ENCODE data around the gene PLXND1. TPM values are rescaled to one million over a fixed set of nuclear protein-coding genes. Genes with fewer than 3 reads are reported as not detected.

The PLXND1 gene
- total and polyA plus RNA-seq, 2 donors (not counting 1 experiment from before 2014, with no cell fraction given) = 89.6 to 109 TPM

DNA sequence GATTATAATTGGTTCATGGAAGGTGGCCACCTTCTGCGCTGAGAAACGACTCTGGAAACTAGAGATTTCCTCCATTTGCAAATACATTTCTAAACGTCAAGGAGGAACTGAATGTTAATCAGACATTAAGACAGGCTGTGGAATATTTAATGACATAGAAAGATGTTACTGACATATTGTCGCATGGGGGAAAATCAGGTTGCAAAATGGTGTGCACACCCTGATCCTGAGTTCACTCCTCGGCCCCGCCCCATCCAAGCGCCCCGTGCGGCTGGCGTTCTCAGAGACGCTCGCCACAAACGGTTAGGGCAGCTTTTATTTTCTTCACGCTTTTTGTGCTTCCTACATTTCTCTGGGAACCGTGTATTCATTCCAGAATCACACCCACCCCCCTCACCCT is 52.8 kb downstream of the PLXND1 start:
- H3K4me1 ChIP-seq (ENCODE audit: control insufficient read depth, extremely low read depth, insufficient read depth, low read length) = peaks cover 24% of the 10 kb centered on the region
- no peak overlapping the region for H3K4me2 ChIP-seq (ENCODE audit: extremely low read depth, insufficient read depth, low read length)
- H3K36me3 ChIP-seq (ENCODE audit: control insufficient read depth, insufficient read depth, low read length) = peaks cover 18% of the 10 kb centered on the region
- H3K79me2 ChIP-seq (ENCODE audit: control insufficient read depth, insufficient read depth, low read length) = no peaks in the 10 kb centered on the region
- no peak for TF ChIP-seq EZH2 (IDR thresholded peaks at IDR 0.05; ENCODE audit: low read length, missing control alignments)
- TF ChIP-seq, protein P1, sequence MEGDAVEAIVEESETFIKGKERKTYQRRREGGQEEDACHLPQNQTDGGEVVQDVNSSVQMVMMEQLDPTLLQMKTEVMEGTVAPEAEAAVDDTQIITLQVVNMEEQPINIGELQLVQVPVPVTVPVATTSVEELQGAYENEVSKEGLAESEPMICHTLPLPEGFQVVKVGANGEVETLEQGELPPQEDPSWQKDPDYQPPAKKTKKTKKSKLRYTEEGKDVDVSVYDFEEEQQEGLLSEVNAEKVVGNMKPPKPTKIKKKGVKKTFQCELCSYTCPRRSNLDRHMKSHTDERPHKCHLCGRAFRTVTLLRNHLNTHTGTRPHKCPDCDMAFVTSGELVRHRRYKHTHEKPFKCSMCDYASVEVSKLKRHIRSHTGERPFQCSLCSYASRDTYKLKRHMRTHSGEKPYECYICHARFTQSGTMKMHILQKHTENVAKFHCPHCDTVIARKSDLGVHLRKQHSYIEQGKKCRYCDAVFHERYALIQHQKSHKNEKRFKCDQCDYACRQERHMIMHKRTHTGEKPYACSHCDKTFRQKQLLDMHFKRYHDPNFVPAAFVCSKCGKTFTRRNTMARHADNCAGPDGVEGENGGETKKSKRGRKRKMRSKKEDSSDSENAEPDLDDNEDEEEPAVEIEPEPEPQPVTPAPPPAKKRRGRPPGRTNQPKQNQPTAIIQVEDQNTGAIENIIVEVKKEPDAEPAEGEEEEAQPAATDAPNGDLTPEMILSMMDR (conservative IDR thresholded peaks at IDR 0.05 in 1 of 2, IDR thresholded peaks at IDR 0.05 in 1 of 2; ENCODE audit: low read depth in 1 of 2, low read length in 2 of 2) = no peak
- no peaks in the 10 kb centered on the region for H3K27me3 ChIP-seq (ENCODE audit: control insufficient read depth, insufficient read depth, low read length)
- no peak overlapping the region for H3K9ac ChIP-seq (ENCODE audit: insufficient read depth, low read length)
- no peaks in the 10 kb centered on the region for H4K20me1 ChIP-seq (ENCODE audit: control insufficient read depth, extremely low read depth, insufficient read depth, low read length)
- H3K9me3 ChIP-seq (ENCODE audit: control insufficient read depth, insufficient read depth, low read depth, low read length) = no peaks in the 10 kb centered on the region
- H3K27ac ChIP-seq (ENCODE audit: insufficient read depth, low read length) = no peak overlapping the region
- H3K4me3 ChIP-seq (replicated peaks in 1 of 4; ENCODE audit: control extremely low read depth in 1 of 4, insufficient read depth in 1 of 4, low read depth in 3 of 4, low read length in 4 of 4) = no peak overlapping the region
- DNase-seq (ENCODE audit: low read depth in 2 of 2) = no peak
- H2AFZ ChIP-seq (ENCODE audit: low read length) = no peak overlapping the region

DNA sequence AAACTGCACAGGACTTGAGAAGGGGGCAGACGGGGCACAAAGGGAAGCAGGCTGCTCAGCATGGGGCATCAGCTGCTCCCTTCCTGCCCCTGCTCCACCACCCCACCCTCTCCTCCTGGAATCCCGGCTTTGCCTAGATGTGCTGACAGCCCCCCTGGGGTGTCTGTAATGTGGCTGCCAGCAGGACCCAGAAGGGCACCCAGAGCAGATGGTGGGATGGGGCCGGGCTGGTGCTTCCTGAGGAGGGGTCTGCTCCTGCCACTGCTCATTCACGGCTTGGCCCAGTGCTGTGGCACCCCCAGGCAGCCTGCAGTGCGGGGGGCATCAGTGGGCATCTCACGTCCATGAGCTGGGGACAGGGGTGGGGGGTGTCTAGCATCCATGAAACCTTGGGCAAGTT is 53.3 kb downstream of the PLXND1 start:
- Histone ChIP-seq H3K9ac (ENCODE audit: insufficient read depth, low read length) (no peak overlapping the region), H3K4me2 (ENCODE audit: extremely low read depth, insufficient read depth, low read length) (no peak overlapping the region), H3K27me3 (ENCODE audit: control insufficient read depth, insufficient read depth, low read length) (no peaks in the 10 kb centered on the region), H3K9me3 (ENCODE audit: control insufficient read depth, insufficient read depth, low read depth, low read length) (no peaks in the 10 kb centered on the region), H3K4me1 (ENCODE audit: control insufficient read depth, extremely low read depth, insufficient read depth, low read length) (peaks cover 19% of the 10 kb centered on the region), H3K36me3 (ENCODE audit: control insufficient read depth, insufficient read depth, low read length) (peaks cover 18% of the 10 kb centered on the region), H2AFZ (ENCODE audit: low read length) (no peak overlapping the region), H4K20me1 (ENCODE audit: control insufficient read depth, extremely low read depth, insufficient read depth, low read length) (no peaks in the 10 kb centered on the region), H3K79me2 (ENCODE audit: control insufficient read depth, insufficient read depth, low read length) (no peaks in the 10 kb centered on the region), H3K27ac (ENCODE audit: insufficient read depth, low read length) (no peak overlapping the region), H3K4me3 (replicated peaks in 1 of 4; ENCODE audit: control extremely low read depth in 1 of 4, insufficient read depth in 1 of 4, low read depth in 3 of 4, low read length in 4 of 4) (no peak overlapping the region)
- DNase-seq (ENCODE audit: low read depth in 2 of 2) = no peak
- no peak for TF ChIP-seq EZH2 (IDR thresholded peaks at IDR 0.05; ENCODE audit: low read length, missing control alignments)
- TF ChIP-seq, protein P1 (conservative IDR thresholded peaks at IDR 0.05 in 1 of 2, IDR thresholded peaks at IDR 0.05 in 1 of 2; ENCODE audit: low read depth in 1 of 2, low read length in 2 of 2) = no peak

DNA sequence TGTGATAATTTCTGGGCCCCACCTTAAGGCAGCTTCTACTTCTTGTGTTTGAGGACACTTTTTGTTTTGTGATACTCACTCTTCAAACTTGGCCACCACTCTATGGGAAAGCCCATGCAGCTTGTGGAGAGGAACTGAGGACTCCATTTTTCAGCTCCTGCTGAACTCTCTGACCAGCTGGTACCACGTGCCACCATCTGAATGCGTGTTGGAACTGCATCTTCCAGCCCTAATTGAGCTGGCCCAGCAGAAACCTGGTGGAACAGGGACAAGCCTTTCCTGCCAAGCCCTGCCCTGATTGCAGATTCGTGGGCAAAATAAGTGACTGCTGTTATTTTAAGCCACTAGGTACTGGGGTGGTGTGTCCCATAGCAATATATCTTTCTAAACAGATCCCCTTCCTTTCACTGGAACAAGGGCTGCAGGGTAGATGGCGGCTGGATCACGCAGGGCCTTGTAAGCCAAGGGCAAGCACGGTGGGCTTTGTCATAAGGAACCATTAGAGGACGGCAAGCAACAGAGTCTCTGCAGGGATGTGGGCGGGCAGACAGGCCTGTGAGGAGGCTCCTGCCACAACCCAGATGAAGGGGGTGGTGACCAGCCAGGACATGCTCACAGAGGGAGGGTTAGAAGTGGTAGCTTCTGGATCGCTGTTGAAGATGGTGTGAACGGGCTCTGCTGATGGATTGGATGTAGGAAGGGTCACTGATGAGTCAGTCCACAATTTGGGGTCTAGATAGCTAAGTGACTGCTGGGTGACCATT is 54.0 kb downstream of the PLXND1 start:
- peaks cover 14% of the 10 kb centered on the region for H3K4me1 ChIP-seq (ENCODE audit: control insufficient read depth, extremely low read depth, insufficient read depth, low read length)
- DNase-seq (ENCODE audit: low read depth in 2 of 2) = no peak
- no peak overlapping the region for H3K27ac ChIP-seq (ENCODE audit: insufficient read depth, low read length)
- no peak overlapping the region for H3K4me3 ChIP-seq (replicated peaks in 1 of 4; ENCODE audit: control extremely low read depth in 1 of 4, insufficient read depth in 1 of 4, low read depth in 3 of 4, low read length in 4 of 4)
- no peak overlapping the region for H3K4me2 ChIP-seq (ENCODE audit: extremely low read depth, insufficient read depth, low read length)
- H3K9me3 ChIP-seq (ENCODE audit: control insufficient read depth, insufficient read depth, low read depth, low read length) = no peaks in the 10 kb centered on the region
- TF ChIP-seq, protein P1 (conservative IDR thresholded peaks at IDR 0.05 in 1 of 2, IDR thresholded peaks at IDR 0.05 in 1 of 2; ENCODE audit: low read depth in 1 of 2, low read length in 2 of 2) = no peak
- no peak for TF ChIP-seq EZH2 (IDR thresholded peaks at IDR 0.05; ENCODE audit: low read length, missing control alignments)
- no peaks in the 10 kb centered on the region for H3K79me2 ChIP-seq (ENCODE audit: control insufficient read depth, insufficient read depth, low read length)
- H3K27me3 ChIP-seq (ENCODE audit: control insufficient read depth, insufficient read depth, low read length) = no peaks in the 10 kb centered on the region
- no peaks in the 10 kb centered on the region for H4K20me1 ChIP-seq (ENCODE audit: control insufficient read depth, extremely low read depth, insufficient read depth, low read length)
- no peak overlapping the region for H3K9ac ChIP-seq (ENCODE audit: insufficient read depth, low read length)
- no peak overlapping the region for H2AFZ ChIP-seq (ENCODE audit: low read length)
- H3K36me3 ChIP-seq (ENCODE audit: control insufficient read depth, insufficient read depth, low read length) = peaks cover 18% of the 10 kb centered on the region

Measured in fibroblast of lung (primary cell).